GM21723 (cell line): ENCODE data around the gene PPIG.
"Not testable (repeated sequence)": the region's sequence is repeated elsewhere in the genome, so short reads cannot be mapped to it uniquely, and the experiment has no call there.

ENCODE experiments used
- ATAC-seq: cut with Tn5 transposase; IDR thresholded peaks from one replicate; pipeline ENCODE4 v1.9.1; 2021; ENCODE audit warnings: mild to moderate bottlenecking, moderate library complexity; ENCODE audit not compliant: unreplicated experiment

Gene PPIG

DNA sequence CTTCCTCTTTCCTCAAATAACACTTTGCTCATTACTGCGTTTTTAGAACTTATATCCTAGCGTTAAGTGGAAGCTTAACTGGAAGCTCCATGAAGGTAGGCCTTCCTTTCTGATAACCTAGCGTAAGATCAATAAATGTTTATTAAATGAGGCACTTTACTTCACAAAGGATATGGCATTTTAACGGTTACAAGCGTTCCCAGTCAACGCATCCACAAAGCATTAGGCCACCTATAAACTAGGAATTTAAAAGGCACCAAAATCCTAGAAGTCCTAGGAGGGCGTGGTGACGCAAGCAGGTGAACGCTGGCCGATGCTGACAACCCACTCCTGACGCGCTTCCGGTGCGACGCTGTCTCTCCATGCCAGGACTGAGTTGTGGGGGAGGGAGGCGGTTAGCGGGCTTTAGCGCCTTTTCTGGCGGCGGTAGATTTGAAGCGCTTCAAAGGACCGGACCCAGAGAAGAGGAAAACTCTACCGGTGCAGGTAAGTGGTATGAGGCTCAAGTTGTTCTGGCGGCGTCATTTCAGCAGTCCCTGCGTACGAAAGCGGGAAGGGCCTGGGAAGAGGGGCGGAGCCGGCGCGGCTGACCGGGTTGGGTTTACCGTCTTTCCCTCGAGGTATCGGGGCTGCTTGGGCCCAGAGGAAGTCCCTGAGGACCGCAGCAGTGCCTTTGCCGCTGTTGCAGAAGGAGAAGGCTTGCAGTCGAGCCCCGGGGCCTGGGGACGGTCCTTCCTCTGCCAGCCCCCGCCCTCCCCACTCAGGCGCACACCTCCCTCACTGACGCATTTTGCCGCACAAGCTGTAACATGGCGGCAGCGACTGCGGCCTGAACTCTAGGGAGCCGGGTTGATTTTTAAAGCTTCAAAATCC lies at the start of gene PPIG:
TSS of gene PPIG (plus strand) at position 347 of the 873 bp plus-strand sequence. CDS start 19,691 bp downstream, outside the sequence.
- peak; percentile 92 for ATAC-seq

DNA sequence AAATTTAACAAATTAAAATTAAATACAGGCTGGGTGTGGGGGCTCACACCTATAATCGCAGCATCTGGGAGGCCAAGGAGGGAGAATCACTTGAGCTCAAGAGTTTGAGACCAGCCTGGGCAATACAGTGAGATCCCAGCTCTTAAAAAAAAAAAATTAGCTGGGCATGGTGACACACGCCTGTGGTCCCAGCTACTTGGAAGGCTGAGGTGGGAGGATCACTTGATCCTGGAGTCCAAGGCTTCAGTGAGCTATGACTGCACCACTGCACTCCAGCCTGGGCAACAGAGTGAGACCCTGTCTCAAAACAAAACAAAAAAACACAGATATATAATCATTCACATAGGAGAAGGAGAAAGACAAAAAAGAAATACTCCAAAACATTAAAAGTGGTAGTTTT lies 44.7 kb upstream of the PPIG start:
- ATAC-seq = not testable (repeated sequence)

DNA sequence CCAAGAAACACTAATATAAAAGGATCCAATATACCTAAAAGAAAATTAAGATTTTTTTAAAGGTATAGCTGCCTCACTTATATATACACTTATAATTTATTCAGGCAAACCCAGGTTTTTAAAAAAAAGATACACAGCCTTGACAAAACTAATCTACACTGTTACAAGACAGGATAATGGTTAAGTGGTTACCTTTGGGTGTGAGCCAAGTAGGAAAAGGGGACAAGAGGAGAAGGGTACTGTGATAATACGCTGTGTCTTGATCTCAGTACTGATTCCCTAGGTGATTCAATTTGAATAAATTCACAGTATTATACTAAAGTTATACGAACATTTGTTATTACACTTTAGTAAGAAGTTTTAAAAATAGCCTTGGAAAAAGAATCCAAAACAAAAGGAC lies 44.0 kb upstream of the PPIG start:
- no peak for ATAC-seq

DNA sequence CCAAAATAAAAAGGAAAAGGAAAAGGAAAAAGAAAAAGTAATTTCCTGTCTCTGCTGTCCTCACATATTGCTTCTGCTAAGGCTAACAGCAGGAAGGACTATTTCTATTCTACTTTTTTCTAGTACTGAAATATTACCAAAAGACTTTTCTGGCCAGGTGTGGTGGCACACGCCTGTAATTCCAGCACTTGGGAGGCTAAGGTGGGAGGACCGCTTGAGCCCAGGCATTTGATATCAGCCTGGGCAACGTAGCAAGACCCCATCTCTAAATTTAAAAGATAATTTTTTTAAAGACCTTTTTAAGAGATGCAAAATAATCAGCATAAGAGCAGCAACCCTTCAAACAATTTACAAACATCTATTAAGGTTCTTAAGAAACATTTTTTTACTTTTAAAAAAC lies 41.7 kb upstream of the PPIG start:
- ATAC-seq = no peak

DNA sequence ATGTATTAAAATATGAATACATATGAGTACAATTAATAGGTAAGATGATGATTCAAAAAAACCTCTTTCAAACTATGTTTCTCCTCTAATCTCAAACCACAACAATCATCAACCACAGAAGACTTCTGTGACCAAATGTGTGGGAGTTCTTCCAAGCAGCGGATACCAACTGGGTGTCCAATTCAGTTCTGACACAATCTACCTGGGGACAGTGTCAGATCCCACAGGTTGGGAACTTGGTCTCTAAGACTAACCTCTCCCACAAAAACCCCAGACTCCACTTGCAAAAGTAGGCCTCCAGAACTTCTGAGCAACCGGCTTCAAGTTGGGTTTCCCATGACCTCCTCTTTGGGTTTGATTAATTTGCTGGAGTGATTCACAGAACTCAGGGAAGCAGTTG lies 37.4 kb upstream of the PPIG start:
- ATAC-seq = no peak

DNA sequence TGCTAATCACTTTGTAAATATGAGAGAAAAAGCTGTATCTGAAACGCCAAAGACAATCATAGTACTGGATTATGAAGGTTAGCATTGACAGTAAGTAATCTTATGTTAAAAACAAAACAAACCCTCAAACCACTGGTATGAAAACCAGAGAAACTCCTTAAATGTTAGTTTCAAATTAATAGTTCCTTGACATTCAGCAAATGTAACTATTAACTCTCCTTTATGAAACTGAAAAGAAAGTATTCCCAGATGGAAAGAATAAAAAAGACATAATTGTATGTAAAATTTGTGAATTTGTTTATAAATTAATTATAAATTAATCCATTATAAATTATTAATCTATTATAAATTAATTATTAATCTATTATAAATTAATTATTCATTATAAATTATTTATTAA lies 22.8 kb upstream of the PPIG start:
- no peak for ATAC-seq

DNA sequence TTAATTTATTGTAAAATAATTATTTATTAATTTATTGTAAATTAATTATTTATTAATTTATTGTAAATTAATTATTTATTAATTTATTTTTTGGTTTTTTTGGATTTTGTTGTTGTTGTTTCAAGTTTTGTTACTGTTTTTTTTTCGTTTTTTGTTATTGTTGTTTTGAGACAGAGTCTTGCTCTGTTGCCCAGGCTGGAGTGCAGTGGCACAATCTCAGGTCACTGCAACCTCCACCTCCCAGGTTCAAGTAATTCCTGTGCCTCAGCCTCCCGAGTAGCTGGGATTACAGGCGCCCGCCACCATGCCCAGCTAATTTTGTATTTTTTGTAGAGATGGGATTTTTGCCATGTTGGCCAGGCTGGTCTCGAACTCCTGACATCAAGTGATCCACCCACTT lies 22.1 kb upstream of the PPIG start:
- ATAC-seq = not testable (repeated sequence)

DNA sequence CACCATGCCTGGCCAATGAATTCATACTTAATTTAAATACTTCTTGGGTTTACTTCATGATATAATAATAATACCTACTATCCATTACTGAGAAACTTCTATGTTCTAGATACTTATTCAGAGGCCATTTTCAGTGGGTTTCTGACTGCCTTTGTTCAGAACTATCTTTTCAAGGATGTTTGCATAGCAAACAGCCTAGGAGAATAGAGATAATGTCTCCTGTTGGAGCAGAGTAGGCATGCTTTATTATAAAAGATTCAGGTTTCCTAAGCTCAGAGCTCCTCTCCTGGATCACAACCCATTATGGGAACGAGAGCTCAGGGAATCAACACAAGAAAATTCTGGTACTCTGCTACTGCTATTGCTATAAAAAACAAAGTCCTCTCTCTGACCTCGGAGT lies 21.6 kb upstream of the PPIG start:
- no peak for ATAC-seq

DNA sequence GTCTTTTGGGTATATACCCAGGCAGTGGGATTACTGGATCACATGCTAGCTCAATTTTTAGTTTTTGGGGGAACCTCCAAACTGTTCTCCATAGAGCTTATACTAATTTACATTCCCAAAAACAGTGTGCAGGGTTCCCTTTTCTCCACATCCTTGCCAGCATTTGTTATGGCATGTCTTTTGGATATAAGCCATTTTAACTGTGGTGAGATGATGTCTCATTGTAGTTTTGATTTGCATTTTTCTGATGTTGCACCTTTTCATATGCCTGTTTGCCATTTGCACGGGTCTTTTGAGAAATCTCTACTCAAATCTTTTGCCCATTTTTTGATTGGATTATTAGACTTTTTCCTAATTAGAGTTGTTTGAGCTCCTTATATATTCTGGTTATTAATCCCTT lies 18.5 kb upstream of the PPIG start:
- ATAC-seq = no peak

DNA sequence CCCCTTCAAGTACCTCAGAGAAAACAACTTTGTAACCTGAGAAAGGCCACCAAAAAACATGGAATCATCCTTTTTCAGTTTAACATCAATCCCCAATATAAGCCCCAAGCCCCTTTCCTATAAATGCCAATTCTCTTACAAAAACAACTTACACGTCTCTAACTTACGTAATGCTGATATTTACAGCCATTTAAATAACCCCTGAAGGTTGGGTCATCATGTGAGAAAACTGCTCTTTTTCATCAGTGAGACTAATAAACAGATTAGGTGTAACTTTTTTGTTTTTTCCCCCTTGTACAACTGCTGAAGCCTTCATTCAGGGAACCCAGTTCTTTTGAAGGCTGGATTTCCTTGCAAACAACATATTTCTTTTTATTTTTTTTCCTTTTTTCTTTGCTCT lies 14.2 kb upstream of the PPIG start:
- ATAC-seq = no peak

DNA sequence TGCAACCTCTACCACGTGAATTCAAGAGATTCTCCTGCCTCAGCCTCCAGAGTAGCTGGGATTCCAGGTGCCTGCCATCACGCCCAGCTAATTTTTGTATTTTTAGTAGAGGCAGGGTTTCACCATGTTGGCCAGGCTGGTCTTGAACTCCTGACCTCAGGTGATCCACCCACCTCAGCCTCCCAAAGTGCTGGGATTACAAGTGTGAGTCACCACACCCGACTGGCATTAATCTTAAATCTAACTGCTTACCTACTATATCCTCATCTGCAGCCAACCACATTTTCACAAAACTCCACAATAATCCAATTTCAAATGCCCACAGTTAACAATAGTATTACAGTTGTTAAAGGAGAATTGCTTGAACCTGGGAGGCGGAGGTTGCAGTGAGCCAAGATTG lies 13.4 kb upstream of the PPIG start:
- not testable (repeated sequence) for ATAC-seq

DNA sequence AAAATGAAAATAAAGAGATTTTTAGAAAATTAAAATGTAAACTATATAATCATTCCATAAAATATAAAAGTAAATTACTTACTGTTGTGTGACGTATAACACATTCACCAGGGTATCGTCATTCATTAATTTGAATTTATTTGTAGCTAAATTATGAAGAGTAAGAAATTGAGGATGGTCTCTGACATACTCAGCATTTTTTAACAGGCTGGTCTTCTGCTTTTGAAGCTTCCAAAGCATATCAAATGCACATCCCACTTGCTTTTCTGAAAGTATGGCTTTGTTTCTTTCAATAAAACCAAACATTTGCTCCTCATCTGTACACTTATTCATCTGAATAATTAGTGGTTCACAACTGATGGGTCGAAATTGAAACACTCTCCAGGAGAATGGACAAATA lies 12.6 kb upstream of the PPIG start:
- no peak for ATAC-seq

DNA sequence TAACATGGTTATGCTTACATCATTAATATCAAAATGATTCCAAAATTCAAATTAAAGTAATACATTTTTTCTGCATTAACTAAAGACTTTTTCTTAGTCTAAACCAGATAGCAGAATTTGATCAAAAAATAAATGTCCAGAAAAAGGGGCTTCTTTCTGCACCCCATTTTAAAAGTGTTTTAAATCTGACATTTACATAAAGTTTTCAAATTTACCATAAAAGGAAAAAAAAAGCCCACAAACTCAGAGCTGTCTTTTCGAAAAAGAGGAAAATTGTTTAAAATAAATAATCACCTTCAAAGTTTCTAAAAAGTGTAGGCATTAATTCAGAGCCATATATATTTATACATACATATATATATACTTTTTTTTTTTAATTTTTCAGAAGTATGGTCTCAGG lies 12.0 kb upstream of the PPIG start:
- ATAC-seq = no peak

DNA sequence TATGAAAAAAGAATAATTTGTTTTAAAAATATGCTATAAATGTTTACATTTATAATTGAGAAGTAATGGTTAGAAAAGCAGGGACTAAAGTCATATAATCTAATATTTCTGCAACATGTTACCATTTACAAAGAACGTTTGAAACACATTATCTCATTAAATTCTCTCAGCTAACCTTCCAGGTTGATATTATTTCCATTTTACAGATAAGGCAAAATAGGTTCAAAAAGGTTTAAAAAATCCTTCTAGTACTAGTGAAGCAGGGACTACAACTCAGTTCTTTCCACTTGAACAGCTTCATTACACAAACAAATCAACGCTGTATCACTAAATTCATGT lies 11.4 kb upstream of the PPIG start:
- no peak for ATAC-seq

DNA sequence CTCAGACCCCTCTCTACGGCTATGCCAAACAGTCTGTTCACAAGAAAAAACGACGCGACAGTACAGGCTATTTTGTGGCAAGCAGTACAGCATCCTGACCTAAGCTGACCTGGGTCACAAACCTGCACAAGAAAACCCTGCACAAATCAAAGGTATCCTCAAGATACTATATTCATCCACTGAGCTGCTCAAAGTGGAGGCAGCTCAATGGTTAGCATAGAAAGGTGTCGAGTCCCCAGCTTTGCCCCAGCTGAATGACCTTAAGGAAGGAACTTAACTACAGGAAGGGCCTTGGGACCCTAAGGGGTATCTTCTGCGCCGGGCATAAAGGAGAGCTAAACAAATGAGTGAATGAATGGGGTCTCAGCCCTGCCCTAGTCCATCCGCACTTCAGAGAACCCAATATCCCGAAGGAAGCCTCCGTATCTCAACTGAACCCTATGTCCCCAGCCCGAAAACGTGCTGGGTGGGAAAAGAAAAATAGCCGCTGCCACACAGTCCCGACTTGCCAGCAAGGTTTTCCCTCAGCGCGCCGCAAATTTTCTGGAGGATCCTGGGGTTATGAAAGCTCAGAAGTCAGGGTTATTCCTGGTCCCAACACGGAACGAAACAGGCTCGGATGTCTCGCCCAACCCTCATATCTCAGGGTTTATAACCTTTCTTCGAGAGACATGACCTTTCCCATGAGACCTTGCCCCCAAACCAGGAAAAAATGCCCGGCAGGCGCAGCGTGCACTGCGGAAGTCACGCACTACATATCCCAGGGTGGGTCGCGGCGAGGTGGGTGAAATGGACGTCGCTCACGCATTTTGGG lies 10.8 kb upstream of the PPIG start, which contains the start of gene FASTKD1:
TSS of gene FASTKD1 (minus strand) at position 706 of the 814 bp plus-strand sequence. CDS start 1,836 bp downstream, outside the sequence.
- peak; percentile 100 for ATAC-seq

DNA sequence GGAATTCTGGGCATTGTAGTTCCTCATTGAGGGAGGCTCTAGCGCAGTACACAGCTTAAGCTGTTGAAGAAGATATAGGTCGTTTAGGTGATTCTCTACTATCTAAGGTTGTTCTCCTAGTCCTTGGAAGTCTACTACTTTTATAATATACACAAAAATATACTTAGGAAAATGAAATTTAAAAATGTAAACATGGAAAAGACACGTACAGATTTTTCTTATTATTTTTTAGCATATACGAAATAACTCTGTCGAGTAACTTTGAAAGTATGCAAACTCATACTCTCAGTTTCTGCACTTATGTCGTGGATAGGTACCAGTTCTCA lies 10.2 kb upstream of the PPIG start:
- ATAC-seq = peak; percentile 5

DNA sequence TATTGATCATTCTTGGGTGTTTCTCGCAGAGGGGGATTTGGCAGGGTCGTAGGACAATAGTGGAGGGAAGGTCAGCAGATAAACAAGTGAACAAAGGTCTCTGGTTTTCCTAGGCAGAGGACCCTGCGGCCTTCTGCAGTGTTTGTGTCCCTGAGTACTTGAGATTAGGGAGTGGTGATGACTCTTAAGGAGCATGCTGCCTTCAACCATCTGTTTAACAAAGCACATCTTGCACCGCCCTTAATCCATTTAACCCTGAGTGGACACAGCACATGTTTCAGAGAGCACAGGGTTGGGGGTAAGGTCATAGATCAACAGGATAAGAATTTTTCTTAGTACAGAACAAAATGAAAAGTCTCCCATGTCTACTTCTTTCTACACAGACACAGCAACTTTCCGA lies 9.6 kb upstream of the PPIG start:
- not testable (repeated sequence) for ATAC-seq

DNA sequence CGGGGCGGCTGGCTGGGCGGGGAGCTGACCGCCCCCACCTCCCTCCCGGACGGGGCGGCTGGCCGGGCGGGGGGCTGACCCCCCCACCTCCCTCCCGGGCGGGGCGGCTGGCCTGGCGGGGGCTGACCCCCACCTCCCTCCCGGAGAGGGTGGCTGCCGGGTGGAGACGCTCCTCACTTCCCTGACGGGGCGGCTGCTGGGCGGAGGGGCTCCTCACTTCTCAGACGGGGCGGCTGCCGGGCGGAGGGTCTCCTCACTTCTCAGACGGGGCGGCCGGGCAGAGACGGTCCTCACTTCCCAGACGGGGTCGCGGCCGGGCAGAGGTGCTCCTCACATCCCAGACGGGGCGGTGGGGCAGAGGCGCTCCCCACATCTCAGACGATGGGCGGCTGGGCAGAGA lies 8.9 kb upstream of the PPIG start:
- not testable (repeated sequence) for ATAC-seq

DNA sequence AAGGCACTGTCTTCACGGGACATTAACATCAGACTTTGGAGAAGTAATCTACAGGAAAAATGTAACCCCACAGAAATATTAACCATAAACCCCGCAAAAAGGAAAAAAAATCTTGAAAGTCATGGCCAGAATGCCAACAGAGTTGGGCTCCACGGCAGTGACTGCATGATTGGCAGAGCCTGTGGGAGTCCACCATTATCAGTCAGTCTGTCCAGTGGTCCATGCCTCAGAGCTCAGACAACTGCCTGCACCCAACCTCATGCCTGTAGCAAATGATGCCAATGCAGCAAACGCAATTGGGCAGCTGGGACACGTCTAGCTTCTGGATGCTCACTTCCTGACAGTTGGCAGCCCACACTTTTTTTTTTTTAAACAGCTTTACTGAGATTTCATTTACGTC lies 5.1 kb upstream of the PPIG start:
- no peak for ATAC-seq

DNA sequence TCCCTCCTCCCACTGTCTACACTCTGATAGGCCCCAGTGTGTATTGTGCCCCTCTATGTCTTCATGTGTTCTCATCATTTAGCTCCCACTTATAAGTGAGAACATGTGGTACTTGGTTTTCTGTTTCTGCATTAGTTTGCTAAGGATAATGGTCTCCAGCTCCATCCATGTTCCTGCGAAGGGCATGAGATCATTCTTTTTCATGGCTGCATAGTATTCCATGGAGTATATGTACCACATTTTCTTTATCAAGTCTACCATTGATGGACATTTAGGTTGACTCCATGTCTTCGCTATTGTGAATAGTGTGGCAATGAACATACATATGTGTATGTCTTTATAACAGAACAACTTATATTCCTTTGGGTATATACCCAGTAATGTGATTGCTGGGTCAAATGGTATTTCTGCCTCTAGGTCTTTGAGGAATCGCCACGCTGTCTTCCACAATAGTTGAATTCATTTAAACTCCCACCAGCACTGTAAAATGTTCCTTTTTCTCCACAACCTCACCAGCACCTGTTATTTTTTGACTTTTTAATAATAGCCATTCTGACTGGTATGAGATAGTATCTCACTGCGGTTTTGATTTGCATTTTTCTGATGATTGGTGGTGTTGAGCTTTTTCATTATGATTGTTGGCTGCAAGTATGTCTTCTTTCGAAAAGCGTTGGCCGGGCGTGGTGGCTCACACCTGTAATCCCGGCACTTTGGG lies 1.4 kb upstream of the PPIG start:
- ATAC-seq = not testable (repeated sequence)

DNA sequence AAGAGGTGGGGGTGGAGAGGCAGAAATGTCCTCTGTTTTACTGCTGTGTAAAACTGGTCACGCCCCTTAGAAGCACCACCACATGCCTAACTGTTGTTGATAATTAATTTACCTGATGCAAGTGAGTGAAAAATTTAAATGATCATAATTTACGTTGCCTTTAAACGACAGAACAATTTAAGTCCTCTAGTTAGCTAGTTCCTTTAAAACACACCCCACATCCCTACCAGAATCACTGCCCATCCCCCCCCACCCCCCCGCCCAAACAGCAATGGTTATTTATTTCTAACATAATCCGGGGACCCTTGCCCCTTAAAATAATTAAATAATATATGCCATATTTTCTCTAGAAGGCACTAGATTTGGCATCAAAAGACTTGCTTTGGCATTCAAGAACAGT lies 633 bp upstream of the PPIG start:
- ATAC-seq = no peak

DNA sequence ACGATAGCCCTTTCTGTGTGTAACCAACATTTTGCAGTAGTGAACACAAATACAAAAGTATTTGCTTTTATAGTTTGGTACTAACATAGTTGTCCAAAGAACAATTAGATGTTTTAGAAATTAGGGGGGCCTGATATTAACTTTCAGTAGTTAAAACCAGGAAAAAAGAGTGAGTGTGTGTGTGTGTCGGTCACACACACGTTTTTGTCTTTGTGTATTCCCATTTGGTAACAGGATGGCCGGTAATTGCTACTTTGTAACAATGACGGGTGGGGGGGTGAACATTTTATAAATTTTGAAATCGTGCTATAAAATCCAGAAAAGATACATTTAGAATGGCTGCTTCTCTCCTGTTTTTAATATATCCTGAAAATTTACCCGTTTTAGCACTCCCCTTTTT lies 1.5 kb downstream of the PPIG start:
- no peak for ATAC-seq
